IMR-90 (cell line): ENCODE measurements around the gene SFTPB. TPM values are rescaled to one million over a fixed set of nuclear protein-coding genes. Genes with fewer than 3 reads are reported as not detected.

Experiments
- ATAC-seq: fragments of 200-7000 bp; cut with Tn5 transposase; 2 replicates; pipeline ENCODE4 v1.9.1; 2020; ENCODE audit warnings: low read depth, mild to moderate bottlenecking, moderate library complexity
- BruUV-seq: library from RNA; stranded (reverse); fragments of 400-500 nt; replicated peaks from 2 replicates; lab custom pipeline; 2021; lab: Mats Ljungman, UMichigan
- CTCF ChIA-PET: fragments of 300-600 bp; formaldehyde crosslinking; extraction: SDS; loops from one replicate; lab custom pipeline; 2021; ENCODE audit warnings: antibody characterized with exemption; lab: Yijun Ruan, JAX
- POLR2A ChIA-PET: fragments of 300-600 bp; sonication (Branson Sonifier 250); formaldehyde crosslinking; loops from one replicate; lab custom pipeline; 2022; ENCODE audit warnings: antibody characterized with exemption; ENCODE audit not compliant: unreplicated experiment; lab: Charles Lee
- DNase-seq: peaks from one replicate; pipeline ENCODE4 v3.0.0; 2013
- H2AFZ ChIP-seq: replicated peaks from 2 replicates; pipeline ENCODE3; 2013; ENCODE audit warnings: low read length, mild to moderate bottlenecking; ENCODE audit not compliant: poor library complexity
- H2AK5ac ChIP-seq: 2 replicates; pipeline ENCODE4 v1.6.1; 2013; ENCODE audit warnings: low read depth, low read length, inconsistent platforms
- H2AK9ac ChIP-seq: replicated peaks from 2 replicates; pipeline ENCODE3; 2013; ENCODE audit warnings: mild to moderate bottlenecking, low read depth, low read length, moderate library complexity; ENCODE audit not compliant: poor library complexity
- H2BK120ac ChIP-seq: 2 replicates; pipeline ENCODE4 v1.6.1; 2013; ENCODE audit warnings: low read depth, low read length, inconsistent platforms
- H2BK15ac ChIP-seq: 3 replicates; pipeline ENCODE4 v1.6.1; 2013; ENCODE audit warnings: low read depth, low read length, inconsistent platforms
- H2BK20ac ChIP-seq: 2 replicates; pipeline ENCODE4 v1.6.1; 2013; ENCODE audit warnings: low read depth, mild to moderate bottlenecking, inconsistent platforms, low read length, moderate library complexity
- H2BK5ac ChIP-seq: 2 replicates; pipeline ENCODE4 v1.6.1; 2013; ENCODE audit warnings: mild to moderate bottlenecking, low read depth, low read length, inconsistent platforms; ENCODE audit not compliant: poor library complexity, severe bottlenecking
- H3K14ac ChIP-seq: replicated peaks from 2 replicates; pipeline ENCODE4 v1.6.1; 2013; ENCODE audit warnings: low read depth, low read length, inconsistent platforms
- H3K18ac ChIP-seq: 2 replicates; pipeline ENCODE4 v1.6.1; 2013; ENCODE audit warnings: low read depth, low read length, control low read depth
- H3K23ac ChIP-seq: 2 replicates; pipeline ENCODE4 v1.6.1; 2013; ENCODE audit warnings: low read depth, low read length, inconsistent platforms
- H3K27ac ChIP-seq: 2 replicates; pipeline ENCODE4 v1.5.1; 2013; ENCODE audit warnings: mild to moderate bottlenecking, control low read depth, low read length; ENCODE audit not compliant: insufficient read depth
- H3K27me3 ChIP-seq: 2 replicates; pipeline ENCODE4 v1.6.1; 2013; ENCODE audit warnings: low read length; ENCODE audit not compliant: control insufficient read depth, insufficient read depth
- H3K36me3 ChIP-seq: 2 replicates; pipeline ENCODE4 v1.6.1; 2013; ENCODE audit warnings: low read length, mixed read lengths; ENCODE audit not compliant: control insufficient read depth, insufficient read depth
- H3K4ac ChIP-seq: 2 replicates; pipeline ENCODE4 v1.6.1; 2013; ENCODE audit warnings: low read depth, low read length, inconsistent platforms
- H3K4me1 ChIP-seq: 2 replicates; pipeline ENCODE4 v1.6.1; 2013; ENCODE audit warnings: low read length, mixed read lengths; ENCODE audit not compliant: control insufficient read depth, insufficient read depth
- H3K4me2 ChIP-seq: 2 replicates; pipeline ENCODE4 v1.6.1; 2013; ENCODE audit warnings: low read depth, mild to moderate bottlenecking, control low read depth, low read length, moderate library complexity
- H3K4me3 ChIP-seq: 2 replicates; pipeline ENCODE4 v1.5.1; 2013; ENCODE audit warnings: low read depth, mild to moderate bottlenecking, control low read depth, low read length, moderate library complexity; ENCODE audit not compliant: insufficient read depth
- H3K56ac ChIP-seq: 2 replicates; pipeline ENCODE4 v1.6.1; 2013; ENCODE audit warnings: low read length, inconsistent platforms; ENCODE audit not compliant: insufficient read depth; ENCODE audit errors: extremely low read depth
- H3K79me1 ChIP-seq, 2 experiments: 2 replicates each; pipeline ENCODE4 v1.6.1; 2013; ENCODE audit warnings: low read length in 2 of 2, inconsistent platforms in 1 of 2, low read depth in 1 of 2
- H3K9ac ChIP-seq: 2 replicates; pipeline ENCODE4 v1.6.1; 2013; ENCODE audit warnings: low read depth, low read length, control low read depth
- H3K9me1 ChIP-seq: 2 replicates; pipeline ENCODE4 v1.6.1; 2013; ENCODE audit warnings: low read length, inconsistent platforms; ENCODE audit not compliant: insufficient read depth
- H3K9me3 ChIP-seq: 2 replicates; pipeline ENCODE4 v1.6.1; 2013; ENCODE audit warnings: low read length; ENCODE audit not compliant: control insufficient read depth, insufficient read depth
- H4K20me1 ChIP-seq: 2 replicates; pipeline ENCODE4 v1.6.1; 2013; ENCODE audit warnings: low read length, inconsistent platforms; ENCODE audit not compliant: insufficient read depth
- H4K5ac ChIP-seq: 2 replicates; pipeline ENCODE4 v1.6.1; 2013; ENCODE audit warnings: mild to moderate bottlenecking, low read depth, low read length, control low read depth
- H4K8ac ChIP-seq, 2 experiments: 2 replicates each; pipeline ENCODE4 v1.6.1; 2013; ENCODE audit warnings: low read depth in 2 of 2, low read length in 2 of 2, control low read depth in 1 of 2, inconsistent platforms in 1 of 2
- H4K91ac ChIP-seq: 2 replicates; pipeline ENCODE4 v1.6.1; 2013; ENCODE audit warnings: low read depth, low read length, inconsistent platforms; ENCODE audit not compliant: insufficient read depth
- BHLHE40 ChIP-seq: fragments of 150-350 bp; IDR thresholded peaks from 2 replicates; pipeline ENCODE4 v1.6.1; 2016; ENCODE audit warnings: mild to moderate bottlenecking, low read depth, low read length
- CEBPB ChIP-seq: IDR thresholded peaks from 2 replicates; pipeline ENCODE4 v1.6.1; 2012; ENCODE audit warnings: low read depth, low read length, improper control_type of control experiment
- CHD1 ChIP-seq: IDR thresholded peaks from 2 replicates; pipeline ENCODE4 v1.6.1; 2012; ENCODE audit warnings: low read depth, low read length, improper control_type of control experiment
- FOS ChIP-seq: fragments of 150-350 bp; IDR thresholded peaks from 2 replicates; pipeline ENCODE4 v1.6.1; 2016; ENCODE audit warnings: low read depth, low read length
- MAFK ChIP-seq: IDR thresholded peaks from 2 replicates; pipeline ENCODE4 v1.6.1; 2012; ENCODE audit warnings: low read depth, low read length, improper control_type of control experiment
- MAZ ChIP-seq: IDR thresholded peaks from 2 replicates; pipeline ENCODE4 v1.6.1; 2012; ENCODE audit warnings: low read depth, mild to moderate bottlenecking, low read length, improper control_type of control experiment, moderate library complexity, borderline replicate concordance
- MXI1 ChIP-seq: IDR thresholded peaks from 2 replicates; pipeline ENCODE4 v1.6.1; 2012; ENCODE audit warnings: low read depth, mild to moderate bottlenecking, low read length, moderate library complexity, borderline replicate concordance
- NFE2L2 ChIP-seq: fragments of 150-350 bp; IDR thresholded peaks from 2 replicates; pipeline ENCODE4 v1.6.1; 2016; ENCODE audit warnings: low read depth, mild to moderate bottlenecking, low read length
- POLR2A ChIP-seq: IDR thresholded peaks from 2 replicates; pipeline ENCODE4 v1.6.1; 2012; ENCODE audit warnings: mild to moderate bottlenecking, low read depth, low read length
- RAD21 ChIP-seq: IDR thresholded peaks from 2 replicates; pipeline ENCODE4 v1.6.1; 2012; ENCODE audit warnings: low read length, improper control_type of control experiment
- RCOR1 ChIP-seq: IDR thresholded peaks from 2 replicates; pipeline ENCODE4 v1.6.1; 2012; ENCODE audit warnings: mild to moderate bottlenecking, low read length, improper control_type of control experiment; ENCODE audit not compliant: insufficient replicate concordance
- RFX5 ChIP-seq: IDR thresholded peaks from 2 replicates; pipeline ENCODE4 v1.8.0; 2012; ENCODE audit warnings: low read depth, mild to moderate bottlenecking, low read length, moderate library complexity
- SMC3 ChIP-seq: fragments of 150-350 bp; IDR thresholded peaks from 2 replicates; pipeline ENCODE4 v1.6.1; 2016; ENCODE audit warnings: low read depth, mild to moderate bottlenecking, antibody characterized with exemption, low read length, moderate library complexity
- WGBS, 2 experiments: methylation state at CpG; one replicate each; pipeline versions ENCODE4 v1.1.5 to v1.1.7; 2013; ENCODE audit warnings: missing lambda C conversion rate in 2 of 2; ENCODE audit not compliant: insufficient read length in 1 of 2; ENCODE audit errors: extremely low coverage in 2 of 2; 5-methylcytosine and 5-hydroxymethylcytosine counted together
- dilution Hi-C: fragments of 300-500 bp; cut with HindIII; formaldehyde crosslinking; loops from one replicate; pipeline ENCODE4 v1.14.3; 2018; ENCODE audit warnings: low sequenced_read_pairs; ENCODE audit not compliant: unreplicated experiment
- in situ Hi-C: fragments of 300-500 bp; cut with MboI; formaldehyde crosslinking; loops from 3 replicates; pipeline ENCODE4 v1.14.3; 2019; ENCODE audit warnings: low sequenced_read_pairs, inconsistent platforms, mixed read lengths
- intact Hi-C: fragments of 100-400 bp; cut with micrococcal nuclease; formaldehyde crosslinking; loops from 2 replicates; pipeline ENCODE4 v1.10.0; 2022
- polyA plus RNA-seq, 3 experiments: library from polyadenylated mRNA; depleted of rRNA; stranded (reverse); fragments of >200 nt; gene quantifications; 2 replicates each; pipeline ENCODE4 v1.2.3, GENCODE V29; 2012; ENCODE audit warnings: low replicate concordance in 1 of 3
- total RNA-seq: library from RNA; depleted of rRNA; stranded (reverse); fragments of >200 nt; gene quantifications from 2 replicates; pipeline ENCODE4 v1.2.3, GENCODE V29; 2012
- TF ChIP-seq, protein P1 (sequence below): conservative IDR thresholded peaks from 2 replicates; pipeline ENCODE4 v1.5.1; 2012; ENCODE audit warnings: mild to moderate bottlenecking, low read depth, low read length, improper control_type of control experiment
- TF ChIP-seq, protein P2 (sequence below): fragments of 150-350 bp; IDR thresholded peaks from 2 replicates; pipeline ENCODE4 v1.6.1; 2016; ENCODE audit warnings: low read depth, mild to moderate bottlenecking, low read length, moderate library complexity, borderline replicate concordance
- TF ChIP-seq, protein P3 (sequence below): fragments of 150-350 bp; IDR thresholded peaks from 2 replicates; pipeline ENCODE4 v1.6.1; 2017; ENCODE audit warnings: mild to moderate bottlenecking, antibody characterized with exemption, low read length, low read depth

Gene SFTPB
- total and polyA plus RNA-seq, 2 of the 4 experiments (the other 2 are of a cell fraction): not detected

DNA sequence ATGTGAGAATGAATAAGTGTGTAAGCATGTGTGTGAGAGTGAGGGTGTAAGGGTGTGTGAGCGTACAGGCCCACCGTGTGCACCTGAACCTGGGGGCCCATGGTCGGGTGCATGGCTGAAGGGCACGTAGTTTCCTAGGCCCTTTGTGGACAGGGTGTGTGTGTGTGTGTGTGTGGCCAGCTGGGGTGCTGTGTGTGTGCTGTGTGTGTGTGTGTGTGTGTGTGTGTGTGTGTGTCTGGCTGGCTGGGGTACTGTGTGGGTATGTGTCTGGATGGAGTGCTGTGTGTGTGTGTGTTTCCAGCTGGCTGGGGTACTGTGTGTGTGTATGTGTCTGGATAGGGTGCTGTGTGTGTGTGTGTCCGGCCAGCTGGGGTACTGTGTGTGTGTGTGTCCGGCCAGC is 2.0 kb downstream of the SFTPB start:
- no peak overlapping the region for H2AFZ ChIP-seq
- H3K9ac ChIP-seq: no peak overlapping the region
- no peaks in the 10 kb centered on the region for H3K9me3 ChIP-seq
- ATAC-seq (no peak), DNase-seq (no peak)
- no peak overlapping the region for H3K4me3 ChIP-seq
- H3K27ac ChIP-seq: no peak overlapping the region
- intact Hi-C loops (no loop called here), in situ Hi-C loops (no loop called here), dilution Hi-C loops (no loop called here)
- H3K4ac ChIP-seq: no peak overlapping the region
- peaks cover 15% of the 10 kb centered on the region; the same call in 1 of the 2 replicates for H3K9me1 ChIP-seq
- no peaks in the 10 kb centered on the region for H3K27me3 ChIP-seq
- no peak overlapping the region for H3K56ac ChIP-seq
- no peak overlapping the region for H4K8ac ChIP-seq
- no peak overlapping the region for H3K23ac ChIP-seq
- H3K36me3 ChIP-seq: no peaks in the 10 kb centered on the region
- peak overlapping the region; percentile 46 for H2BK5ac ChIP-seq
- H2AK9ac ChIP-seq: no peak overlapping the region
- H2BK20ac ChIP-seq: no peak overlapping the region
- no peak overlapping the region for H3K14ac ChIP-seq
- POLR2A ChIA-PET: no interaction called here
- BruUV-seq: no TSS peak
- no peak overlapping the region for H3K18ac ChIP-seq
- no peak overlapping the region for H4K91ac ChIP-seq
- CTCF ChIA-PET: no interaction called here
- H4K5ac ChIP-seq: no peak overlapping the region
- H2BK120ac ChIP-seq: 0 out of 2 replicates have a peak overlapping the region, but pooled peaks have one; percentile 15
- H3K79me1 ChIP-seq: no peaks in the 10 kb centered on the region
- TF ChIP-seq MAFK (no peak), FOS (no peak), NFE2L2 (no peak), CEBPB (no peak), CHD1 (no peak), POLR2A (no peak), RCOR1 (no peak), MAZ (no peak), BHLHE40 (no peak), RAD21 (no peak), MXI1 (no peak), SMC3 (no peak), RFX5 (no peak)
- TF ChIP-seq, protein P1, sequence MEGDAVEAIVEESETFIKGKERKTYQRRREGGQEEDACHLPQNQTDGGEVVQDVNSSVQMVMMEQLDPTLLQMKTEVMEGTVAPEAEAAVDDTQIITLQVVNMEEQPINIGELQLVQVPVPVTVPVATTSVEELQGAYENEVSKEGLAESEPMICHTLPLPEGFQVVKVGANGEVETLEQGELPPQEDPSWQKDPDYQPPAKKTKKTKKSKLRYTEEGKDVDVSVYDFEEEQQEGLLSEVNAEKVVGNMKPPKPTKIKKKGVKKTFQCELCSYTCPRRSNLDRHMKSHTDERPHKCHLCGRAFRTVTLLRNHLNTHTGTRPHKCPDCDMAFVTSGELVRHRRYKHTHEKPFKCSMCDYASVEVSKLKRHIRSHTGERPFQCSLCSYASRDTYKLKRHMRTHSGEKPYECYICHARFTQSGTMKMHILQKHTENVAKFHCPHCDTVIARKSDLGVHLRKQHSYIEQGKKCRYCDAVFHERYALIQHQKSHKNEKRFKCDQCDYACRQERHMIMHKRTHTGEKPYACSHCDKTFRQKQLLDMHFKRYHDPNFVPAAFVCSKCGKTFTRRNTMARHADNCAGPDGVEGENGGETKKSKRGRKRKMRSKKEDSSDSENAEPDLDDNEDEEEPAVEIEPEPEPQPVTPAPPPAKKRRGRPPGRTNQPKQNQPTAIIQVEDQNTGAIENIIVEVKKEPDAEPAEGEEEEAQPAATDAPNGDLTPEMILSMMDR: no peak
- TF ChIP-seq, protein P2, sequence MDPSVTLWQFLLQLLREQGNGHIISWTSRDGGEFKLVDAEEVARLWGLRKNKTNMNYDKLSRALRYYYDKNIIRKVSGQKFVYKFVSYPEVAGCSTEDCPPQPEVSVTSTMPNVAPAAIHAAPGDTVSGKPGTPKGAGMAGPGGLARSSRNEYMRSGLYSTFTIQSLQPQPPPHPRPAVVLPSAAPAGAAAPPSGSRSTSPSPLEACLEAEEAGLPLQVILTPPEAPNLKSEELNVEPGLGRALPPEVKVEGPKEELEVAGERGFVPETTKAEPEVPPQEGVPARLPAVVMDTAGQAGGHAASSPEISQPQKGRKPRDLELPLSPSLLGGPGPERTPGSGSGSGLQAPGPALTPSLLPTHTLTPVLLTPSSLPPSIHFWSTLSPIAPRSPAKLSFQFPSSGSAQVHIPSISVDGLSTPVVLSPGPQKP: no peak
- TF ChIP-seq, protein P3, sequence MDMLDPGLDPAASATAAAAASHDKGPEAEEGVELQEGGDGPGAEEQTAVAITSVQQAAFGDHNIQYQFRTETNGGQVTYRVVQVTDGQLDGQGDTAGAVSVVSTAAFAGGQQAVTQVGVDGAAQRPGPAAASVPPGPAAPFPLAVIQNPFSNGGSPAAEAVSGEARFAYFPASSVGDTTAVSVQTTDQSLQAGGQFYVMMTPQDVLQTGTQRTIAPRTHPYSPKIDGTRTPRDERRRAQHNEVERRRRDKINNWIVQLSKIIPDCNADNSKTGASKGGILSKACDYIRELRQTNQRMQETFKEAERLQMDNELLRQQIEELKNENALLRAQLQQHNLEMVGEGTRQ: no peak
- 60% methylated on average over 1 of the region's 6 CpGs; no CpG with 5 or more reads in 1 of the 2 experiments for WGBS, 2 experiments
- H3K4me1 ChIP-seq: peaks cover 6% of the 10 kb centered on the region
- peak overlapping the region; percentile 49; the same call in 1 of the 2 replicates for H2AK5ac ChIP-seq
- H2BK15ac ChIP-seq: no peak overlapping the region
- H4K20me1 ChIP-seq: no peaks in the 10 kb centered on the region
- no peak overlapping the region for H3K4me2 ChIP-seq
